GM21825 (cell line): ENCODE measurements around the gene APOBR.
"Not testable (repeated sequence)": the region's sequence is repeated elsewhere in the genome, so short reads cannot be mapped to it uniquely, and the experiment has no call there.

Experiments used
- ATAC-seq: cut with Tn5 transposase; IDR thresholded peaks from one replicate; pipeline ENCODE4 v1.9.1; 2021; ENCODE audit warnings: mild to moderate bottlenecking, moderate library complexity; ENCODE audit not compliant: unreplicated experiment

The APOBR gene

DNA sequence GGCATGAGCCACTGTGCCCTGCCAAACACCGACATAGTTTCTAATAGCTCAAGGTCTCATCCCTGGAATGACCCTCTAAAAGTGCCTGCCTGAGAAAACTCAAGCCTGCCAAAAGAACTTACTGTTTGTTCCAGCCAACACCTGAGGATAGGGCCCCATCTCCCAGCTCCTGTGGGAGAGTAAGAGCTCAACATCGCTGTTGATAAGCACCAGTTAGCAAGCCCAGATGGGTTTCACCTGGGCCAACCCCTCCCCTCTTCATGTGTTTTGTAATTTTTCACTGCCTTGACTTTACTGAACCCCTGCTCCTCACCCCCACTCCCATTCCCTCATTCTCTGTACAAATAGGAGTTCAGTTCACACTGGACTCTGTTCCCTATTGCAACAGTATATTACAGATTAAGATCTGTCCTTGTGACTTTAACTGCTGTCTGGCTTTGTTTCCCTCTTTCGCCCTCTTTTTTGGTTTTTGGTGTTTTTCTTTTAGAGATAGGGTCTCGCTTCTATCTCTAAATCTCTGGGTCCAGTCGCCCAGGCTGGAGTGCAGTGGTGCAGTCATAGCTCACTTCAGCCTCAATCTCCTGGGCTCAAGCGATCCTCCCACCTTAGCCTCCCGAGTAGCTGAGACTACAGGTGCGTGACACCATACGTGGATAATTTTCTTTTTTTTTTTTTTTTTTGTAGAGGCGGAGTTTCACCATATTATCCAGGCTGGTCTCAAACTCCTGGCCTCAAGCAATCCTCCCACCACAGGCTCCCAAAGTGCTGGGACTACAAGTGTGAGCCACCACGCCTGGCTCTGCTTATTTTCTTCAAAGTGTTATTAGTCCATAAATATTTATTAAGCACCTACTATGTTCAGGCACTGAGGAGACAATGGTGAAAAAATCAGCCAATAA, 32.0 kb downstream of the APOBR start:
- ATAC-seq = no peak

GRCh38 chr16:28527100-28527785, 32.8 kb downstream of the APOBR start:
- ATAC-seq = not testable (repeated sequence)

DNA sequence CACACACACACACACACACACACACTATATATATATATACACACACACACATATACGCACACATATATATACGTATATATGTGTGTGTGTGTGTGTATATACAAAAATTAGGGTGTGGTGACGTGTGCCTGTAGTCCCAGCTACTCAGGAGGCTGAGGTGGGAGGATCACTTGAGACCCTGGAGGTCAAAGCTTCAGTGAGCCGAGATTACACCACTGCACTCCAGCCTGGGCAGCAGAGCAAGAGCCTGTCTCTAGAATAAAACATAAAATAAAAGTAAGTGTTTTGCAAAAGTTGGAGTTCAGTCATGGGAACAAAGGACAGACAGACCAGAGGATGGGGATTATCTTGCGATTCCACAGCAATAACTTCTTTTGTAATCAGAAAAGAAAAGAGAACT, 33.5 kb downstream of the APOBR start:
- ATAC-seq = no peak

GRCh38 chr16:28528463-28528867, 34.0 kb downstream of the APOBR start:
- no peak for ATAC-seq

DNA sequence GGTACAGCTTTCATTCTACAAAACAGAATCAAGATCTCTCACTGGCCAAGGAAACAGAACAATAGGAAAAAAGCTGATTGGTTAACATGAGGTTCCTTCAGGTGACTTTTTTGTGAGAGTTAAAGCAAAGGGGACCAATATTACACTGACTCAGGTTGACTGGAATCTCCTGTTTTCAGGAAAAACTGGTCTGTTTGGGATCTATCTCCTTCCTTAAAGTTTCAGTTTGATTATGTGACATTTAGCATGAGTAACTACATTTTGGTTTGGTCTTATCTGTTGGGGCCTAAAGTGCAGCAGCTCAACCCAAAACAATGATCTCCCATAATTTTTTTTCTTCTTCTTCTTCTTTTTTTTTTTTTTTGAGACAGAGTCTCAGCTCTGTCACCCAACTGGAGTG, 34.7 kb downstream of the APOBR start:
- ATAC-seq = no peak

DNA sequence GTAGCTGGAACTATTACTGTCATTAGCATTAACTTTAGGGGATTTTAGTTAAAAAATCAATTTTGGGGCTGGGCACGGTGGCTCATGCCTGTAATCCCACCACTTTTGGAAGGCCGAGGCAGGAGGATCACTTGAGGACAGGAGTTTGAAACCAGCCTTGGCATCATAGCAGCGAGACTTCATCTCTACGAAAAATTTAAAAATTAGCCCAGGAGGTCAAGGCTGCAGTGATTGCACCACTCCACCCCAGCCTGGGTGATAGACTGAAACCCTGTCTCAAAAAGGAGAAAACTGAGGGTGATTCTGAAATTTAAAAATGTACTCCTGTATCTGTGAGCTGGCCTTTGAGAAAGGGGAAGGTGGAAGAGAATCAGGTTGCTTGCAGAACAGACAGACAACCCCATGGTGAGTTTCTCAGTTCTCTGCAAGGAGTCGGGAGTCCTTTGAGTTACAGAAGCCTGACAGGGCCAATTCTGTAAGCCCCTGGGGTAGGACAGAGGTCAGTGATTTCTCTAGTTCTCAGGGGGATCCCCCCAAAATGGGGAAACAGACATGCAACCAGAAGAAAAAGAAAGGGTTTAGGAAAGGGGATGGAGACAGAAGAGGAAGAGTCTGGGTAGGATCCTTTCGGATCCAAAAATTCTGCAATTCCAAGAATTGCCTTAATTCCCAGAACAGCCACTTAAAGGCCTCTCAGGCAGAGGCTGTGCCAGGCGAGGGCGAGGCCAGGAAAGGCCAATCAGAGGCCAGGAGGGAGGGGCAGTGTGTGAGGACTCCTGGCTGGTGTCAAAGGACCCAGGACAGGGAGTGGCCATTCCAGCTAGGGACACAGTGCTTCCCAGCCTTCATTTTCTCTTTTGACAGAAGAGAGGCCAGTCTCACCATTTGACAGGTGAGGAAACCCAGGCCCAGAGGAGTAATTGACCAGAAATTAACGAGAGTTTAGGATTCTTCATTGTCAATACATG, 37.6 kb downstream of the APOBR start:
- no peak for ATAC-seq

- no peak for ATAC-seq
Observed at GRCh38 chr16:28532940-28533647, 38.7 kb downstream of the APOBR start.

DNA sequence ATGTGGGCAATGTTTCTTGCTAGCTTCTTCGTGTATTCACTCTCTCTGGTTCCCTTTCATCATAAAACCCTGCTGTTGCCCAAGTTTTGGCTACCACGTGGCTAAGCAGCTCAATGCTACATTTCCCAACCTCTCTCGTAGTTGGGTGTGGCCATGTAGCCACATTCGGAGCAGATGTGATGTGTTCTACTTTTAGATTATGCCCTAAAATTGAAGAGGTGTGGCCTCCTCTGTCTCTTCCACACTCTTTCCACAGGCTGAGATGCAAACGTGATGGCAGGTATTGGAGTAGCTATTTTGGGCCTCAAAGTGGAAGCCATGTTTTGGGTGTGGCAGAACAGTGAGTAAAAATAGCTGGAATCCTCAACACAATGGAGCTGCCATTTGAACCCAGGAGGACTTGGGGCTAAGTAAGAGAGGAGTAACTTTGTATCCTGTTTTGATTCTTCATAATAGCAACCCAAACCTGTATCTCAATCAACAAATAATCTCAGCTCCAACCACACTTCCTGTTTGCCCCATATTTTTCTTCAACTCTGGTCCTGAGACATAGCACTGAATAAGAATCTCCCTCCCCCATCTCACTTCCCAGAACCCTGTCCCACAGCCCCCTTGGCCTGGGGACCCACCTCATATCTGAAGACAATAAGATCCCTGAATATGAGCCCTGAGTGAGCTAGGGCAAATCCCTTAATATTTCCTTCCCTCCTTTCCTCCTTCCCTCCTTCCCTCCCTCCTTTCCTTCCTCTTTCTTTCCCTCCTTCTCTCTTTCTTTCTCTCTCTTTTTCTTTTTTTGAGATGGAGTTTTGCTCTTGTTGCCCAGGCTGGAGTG, 40.3 kb downstream of the APOBR start:
- no peak for ATAC-seq

DNA sequence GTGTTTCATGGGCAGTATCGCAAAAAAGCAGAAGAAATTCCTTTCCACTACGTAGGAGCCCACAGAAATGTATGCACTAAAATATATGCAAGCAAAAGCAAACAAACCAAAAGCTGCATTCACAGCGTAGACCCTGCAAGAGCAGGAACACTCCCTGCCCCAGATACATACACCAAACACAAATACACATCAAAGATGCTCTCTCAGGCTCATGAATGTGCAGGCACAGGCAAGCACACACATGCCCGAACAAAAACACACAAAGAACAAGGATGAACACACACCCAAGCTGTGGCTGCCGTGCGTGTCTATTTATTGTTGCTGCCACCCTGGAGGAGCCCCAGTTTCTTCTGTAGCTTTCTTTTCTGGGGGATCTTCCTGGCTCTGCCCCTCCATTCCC, 42.6 kb downstream of the APOBR start:
- no peak for ATAC-seq

GRCh38 chr16:28537964-28538732, 43.7 kb downstream of the APOBR start:
- no peak for ATAC-seq

DNA sequence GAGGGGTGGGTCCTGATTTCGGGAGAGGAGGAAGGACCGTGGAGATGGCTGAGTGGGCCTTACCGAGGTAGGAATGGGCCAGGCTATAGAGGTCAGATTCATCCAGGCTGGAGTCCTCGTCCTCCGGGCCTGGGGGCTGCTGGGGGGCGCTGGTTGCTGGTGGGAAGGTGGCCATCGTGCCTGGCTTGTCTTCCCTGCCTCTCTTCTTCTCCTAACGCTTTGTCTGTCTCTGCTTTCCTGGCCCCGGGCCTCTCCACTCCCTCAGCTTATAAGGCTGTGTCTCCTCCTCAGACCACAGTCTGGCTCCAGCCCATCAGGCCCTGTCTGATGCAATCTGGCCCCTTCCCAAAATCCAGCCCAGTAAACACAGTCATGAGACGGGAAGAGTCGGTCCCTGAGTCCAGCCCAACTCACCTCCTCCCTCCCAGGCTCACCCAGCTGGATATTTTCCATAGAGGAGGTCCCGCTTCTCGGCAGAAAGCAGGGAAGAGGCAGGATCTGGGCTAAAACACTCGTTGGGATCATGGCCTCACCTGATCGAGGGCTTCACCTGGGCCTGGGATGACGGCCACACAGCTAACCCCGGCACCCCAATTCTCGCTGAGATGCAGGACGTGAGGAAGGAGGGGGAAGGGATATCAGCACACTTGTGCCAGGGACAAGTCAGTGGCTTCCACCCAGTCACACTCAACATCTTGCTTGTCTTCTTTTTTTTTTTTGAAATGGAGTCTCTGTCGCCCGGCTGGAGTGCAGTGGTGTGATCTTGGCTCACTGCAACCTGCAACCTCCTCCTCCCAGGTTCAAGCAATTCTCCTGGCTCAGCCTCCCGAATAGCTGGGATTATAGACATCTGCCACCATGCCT, 44.5 kb downstream of the APOBR start, which contains the start of gene NUPR1:
Gene NUPR1 (minus strand): TSS at position 242 of the 864 bp plus-strand sequence. CDS start 67 bp downstream, at position 175.
- no peak for ATAC-seq

DNA sequence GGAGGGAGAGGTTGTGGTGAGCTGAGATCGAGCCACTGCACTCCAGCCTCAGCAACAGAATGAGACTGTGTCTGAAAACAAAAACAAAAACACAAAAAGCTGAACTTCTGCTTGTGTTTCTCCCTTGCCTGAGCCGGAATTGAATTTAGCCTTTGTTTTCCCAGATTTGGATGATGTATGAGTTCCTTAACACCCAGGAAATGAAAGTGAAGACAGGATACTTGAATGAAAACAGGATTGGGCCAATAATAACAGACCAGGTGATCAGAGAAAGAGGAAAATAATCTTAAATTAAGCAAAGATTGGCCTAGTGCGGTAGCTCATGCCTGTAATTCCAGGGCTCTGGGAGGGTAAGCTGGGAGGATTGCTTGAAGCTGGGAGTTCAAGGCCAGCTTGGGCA, 45.9 kb downstream of the APOBR start:
- ATAC-seq = no peak

- ATAC-seq = no peak
Observed at GRCh38 chr16:28542646-28543045, 48.2 kb downstream of the APOBR start.

DNA sequence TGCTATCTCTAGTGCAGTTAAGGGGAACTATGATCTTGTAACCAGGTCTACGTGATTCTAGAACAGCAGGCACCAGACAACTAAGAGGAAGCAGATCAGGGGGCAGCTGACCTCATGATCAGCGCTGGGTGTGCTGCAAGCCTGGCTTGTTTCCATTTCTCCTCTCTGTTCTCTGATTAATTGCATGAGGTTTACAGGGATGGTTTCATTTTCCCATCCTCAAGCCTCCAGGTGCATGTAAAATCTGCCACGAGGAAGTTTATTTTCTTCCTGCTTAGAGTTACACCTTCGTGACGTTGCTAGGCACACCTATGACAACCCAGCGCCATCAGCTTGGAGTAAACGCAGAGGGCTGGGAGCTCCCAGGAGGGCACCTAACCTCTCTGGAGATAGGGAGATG, 48.6 kb downstream of the APOBR start:
- ATAC-seq = no peak

DNA sequence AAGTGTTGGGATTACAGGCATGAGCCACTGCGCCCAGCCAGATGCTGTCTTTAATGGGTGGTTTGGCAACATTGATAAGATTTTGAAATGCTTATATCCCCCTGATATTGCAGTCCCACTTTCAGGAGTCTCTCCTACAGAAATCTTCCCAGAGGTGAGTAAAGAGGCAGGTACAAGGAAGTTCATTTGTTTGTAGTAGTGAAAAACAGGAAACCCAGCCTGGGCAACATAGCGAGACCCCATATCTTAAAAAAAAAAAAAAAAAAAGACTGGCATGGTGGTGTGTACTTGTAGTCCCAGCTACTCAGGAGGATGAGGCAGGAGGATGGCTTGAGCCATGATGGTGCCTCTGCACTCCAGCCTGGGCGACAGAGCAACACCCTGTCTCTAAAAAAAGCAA, 50.6 kb downstream of the APOBR start:
- ATAC-seq = no peak

DNA sequence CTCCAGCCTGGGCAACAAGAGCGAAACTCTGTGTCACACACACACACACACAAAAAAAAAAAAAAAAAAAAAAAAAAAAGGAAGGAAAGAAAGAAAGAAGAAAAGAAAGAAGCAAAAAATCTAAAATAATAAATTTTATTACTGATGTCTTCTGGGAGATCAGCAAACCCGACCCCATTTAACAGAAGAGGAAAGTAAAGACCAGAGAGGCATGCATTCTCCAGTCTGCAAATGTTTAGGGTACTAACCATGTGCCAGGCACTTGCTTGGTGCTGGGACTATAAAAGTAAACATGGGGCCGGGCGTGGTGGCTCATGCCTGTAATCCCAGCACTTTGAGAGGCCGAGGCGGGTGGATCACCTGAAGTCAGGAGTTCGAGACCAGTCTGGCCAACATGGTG, 51.5 kb downstream of the APOBR start:
- ATAC-seq = not testable (repeated sequence)

DNA sequence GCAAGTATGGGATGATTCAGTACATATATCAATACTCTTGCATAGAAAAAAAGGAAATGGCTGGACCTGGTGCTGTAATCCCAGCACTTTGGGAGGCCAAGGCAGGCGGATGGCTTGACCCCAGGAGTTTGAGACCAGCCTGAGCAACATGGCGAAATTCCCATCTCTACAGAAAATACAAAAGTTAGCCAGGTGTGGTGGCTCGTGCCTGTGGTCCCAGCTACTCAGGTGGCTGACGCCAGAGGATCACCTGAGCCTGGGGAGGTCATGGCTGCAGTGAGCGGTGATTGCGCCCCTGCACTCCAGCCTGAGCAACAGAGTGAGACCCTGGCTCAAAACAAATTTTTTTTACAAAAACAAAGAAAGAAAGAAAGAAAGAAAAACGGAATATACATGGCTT, 52.2 kb downstream of the APOBR start:
- ATAC-seq = no peak

DNA sequence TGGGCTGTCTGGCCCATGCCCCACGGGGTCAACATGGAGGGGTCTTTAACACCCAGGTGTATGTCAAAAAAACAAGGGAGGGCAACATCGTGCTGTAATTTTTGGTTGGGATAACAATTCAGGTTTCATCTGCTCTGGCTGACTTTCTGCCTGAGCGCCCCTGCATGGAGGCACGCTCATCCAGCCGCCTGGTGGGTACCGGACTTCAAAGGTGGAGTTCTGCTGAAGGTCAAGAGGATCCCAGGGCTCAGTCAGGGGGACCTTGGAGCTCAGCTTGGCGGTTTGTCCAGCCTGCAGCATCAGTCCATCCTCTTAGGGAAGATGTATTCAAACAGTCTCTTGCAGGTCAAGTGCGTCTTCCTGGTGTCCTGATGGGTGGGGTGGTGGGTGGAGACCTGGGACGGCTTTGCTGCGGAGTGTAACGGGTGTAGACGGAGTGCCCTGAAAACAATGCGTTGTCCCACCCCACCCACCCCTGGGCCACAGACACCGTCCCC, 53.9 kb downstream of the APOBR start:
- ATAC-seq = no peak
